GM21360 (cell line): ENCODE results near the gene DRAP1.
A peak's percentile ranks its signal among the peaks of the same experiment; 100 is the strongest.

Experiments used
- ATAC-seq: cut with Tn5 transposase; IDR thresholded peaks from one replicate; pipeline ENCODE4 v1.9.1; 2021; ENCODE audit warnings: mild to moderate bottlenecking, moderate library complexity; ENCODE audit not compliant: unreplicated experiment

DRAP1 gene

GRCh38 chr11:65900899-65901180 is 18.4 kb upstream of the DRAP1 start:
- ATAC-seq = no peak

- no peak for ATAC-seq
Observed at GRCh38 chr11:65903068-65903481, 16.2 kb upstream of the DRAP1 start.

GRCh38 chr11:65903715-65904114 is 15.5 kb upstream of the DRAP1 start:
- no peak for ATAC-seq

GRCh38 chr11:65906602-65907001 is 12.6 kb upstream of the DRAP1 start:
- no peak for ATAC-seq

GRCh38 chr11:65907878-65908277 is 11.3 kb upstream of the DRAP1 start:
- ATAC-seq = no peak

- ATAC-seq = no peak
Observed at GRCh38 chr11:65911682-65912568, 7.3 kb upstream of the DRAP1 start.

- no peak for ATAC-seq
Observed at GRCh38 chr11:65912845-65913244, 6.4 kb upstream of the DRAP1 start.

GRCh38 chr11:65915101-65915820 is 4.0 kb upstream of the DRAP1 start:
- no peak for ATAC-seq

- ATAC-seq = no peak
Observed at GRCh38 chr11:65915821-65916251, 3.4 kb upstream of the DRAP1 start.

GRCh38 chr11:65916391-65916790 is 2.8 kb upstream of the DRAP1 start:
- no peak for ATAC-seq

- no peak for ATAC-seq
Observed at GRCh38 chr11:65917077-65917433, 2.2 kb upstream of the DRAP1 start.

- no peak for ATAC-seq
Observed at GRCh38 chr11:65917434-65918210, 1.6 kb upstream of the DRAP1 start.

- ATAC-seq = peak; percentile 45
Observed at GRCh38 chr11:65918211-65919140, 750 bp upstream of the DRAP1 start, which contains the start of gene C11orf68. TSS of gene C11orf68 (minus strand) at chr11:65919062. CDS start at chr11:65919031, 31 bp downstream.

- ATAC-seq = peak; percentile 28
Observed at GRCh38 chr11:65919573-65920371, 546 bp downstream of the DRAP1 start.

- no peak for ATAC-seq
Observed at GRCh38 chr11:65920372-65920802, 1.2 kb downstream of the DRAP1 start.

GRCh38 chr11:65921033-65921555 is 1.9 kb downstream of the DRAP1 start:
- ATAC-seq = no peak

- no peak for ATAC-seq
Observed at GRCh38 chr11:65921876-65922275, 2.6 kb downstream of the DRAP1 start.

GRCh38 chr11:65922565-65922964 is 3.3 kb downstream of the DRAP1 start:
- ATAC-seq = no peak

- ATAC-seq = no peak
Observed at GRCh38 chr11:65925397-65925796, 6.2 kb downstream of the DRAP1 start.
